GM06990 (cell line): ENCODE results near the gene ACTR2.
"Not testable (repeated sequence)": the region's sequence is repeated elsewhere in the genome, so short reads cannot be mapped to it uniquely, and the experiment has no call there.

ENCODE experiments used
- DNase-seq: peaks from one replicate; pipeline ENCODE4 v3.0.0-alpha.2; 2011; ENCODE audit not compliant: insufficient read length; ENCODE audit errors: extremely low read depth
- H3K27me3 ChIP-seq: replicated peaks from 2 replicates; pipeline ENCODE4 v1.6.0; 2011; ENCODE audit warnings: low read length; ENCODE audit not compliant: control insufficient read depth, insufficient read depth
- H3K36me3 ChIP-seq: 2 replicates; pipeline ENCODE4 v1.5.1; 2011; ENCODE audit warnings: low read length; ENCODE audit not compliant: control insufficient read depth, insufficient read depth
- H3K4me3 ChIP-seq: replicated peaks from 2 replicates; pipeline ENCODE4 v1.5.1; 2011; ENCODE audit warnings: low read depth, mild to moderate bottlenecking, control low read depth, low read length
- CTCF ChIP-seq: IDR thresholded peaks from 2 replicates; pipeline ENCODE4 v1.5.1; 2011; ENCODE audit warnings: low read length, control low read depth, mild to moderate bottlenecking, inconsistent platforms; ENCODE audit not compliant: insufficient read depth, poor library complexity, severe bottlenecking

ACTR2 gene

DNA sequence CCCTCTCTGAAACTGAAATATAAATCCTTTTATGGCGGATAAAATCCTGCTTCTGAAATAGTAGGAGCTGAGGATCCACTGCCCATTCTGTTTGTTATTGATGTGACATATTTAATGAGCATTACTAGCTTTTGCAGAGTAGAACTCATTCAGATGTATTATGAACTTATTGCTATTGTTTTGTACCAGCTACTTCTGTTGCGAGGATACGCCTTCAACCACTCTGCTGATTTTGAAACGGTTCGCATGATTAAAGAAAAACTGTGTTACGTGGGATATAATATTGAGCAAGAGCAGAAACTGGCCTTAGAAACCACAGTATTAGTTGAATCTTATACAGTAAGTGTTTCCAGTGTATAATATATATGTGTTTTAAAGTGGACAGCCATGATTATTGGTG, 27.7 kb downstream of the ACTR2 start:
- peaks cover 3% of the 10 kb centered on the region for H3K36me3 ChIP-seq
- H3K4me3 ChIP-seq = no peak overlapping the region
- no peaks in the 10 kb centered on the region for H3K27me3 ChIP-seq
- no peak for TF ChIP-seq CTCF
- no peak for DNase-seq

GRCh38 chr2:65256054-65256453, 28.4 kb downstream of the ACTR2 start:
- H3K36me3 ChIP-seq = peaks cover 3% of the 10 kb centered on the region
- H3K27me3 ChIP-seq = no peaks in the 10 kb centered on the region
- TF ChIP-seq CTCF = peak; percentile 24
- DNase-seq = no peak
- H3K4me3 ChIP-seq = no peak overlapping the region

DNA sequence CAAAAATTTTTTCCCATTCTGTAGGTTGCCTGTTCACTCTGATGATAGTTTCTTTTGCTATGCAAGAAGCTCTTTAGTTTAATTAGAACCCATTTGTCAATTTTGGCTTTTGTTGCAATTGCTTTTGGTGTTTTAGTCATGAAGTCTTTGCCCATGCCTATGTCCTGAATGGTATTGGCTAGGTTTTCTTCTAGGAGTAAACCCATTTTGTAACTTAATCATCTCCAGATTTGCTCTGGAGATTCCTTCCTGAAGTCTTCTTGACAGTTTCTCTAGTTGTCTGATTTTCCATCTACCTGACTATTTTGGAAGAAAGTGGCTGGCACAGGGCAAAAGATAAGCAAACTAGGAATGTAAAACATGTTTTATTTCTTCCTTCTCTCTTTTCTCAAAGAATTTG, 30.2 kb downstream of the ACTR2 start:
- H3K4me3 ChIP-seq, H3K36me3 ChIP-seq, DNase-seq, H3K27me3 ChIP-seq: not testable (repeated sequence)

DNA sequence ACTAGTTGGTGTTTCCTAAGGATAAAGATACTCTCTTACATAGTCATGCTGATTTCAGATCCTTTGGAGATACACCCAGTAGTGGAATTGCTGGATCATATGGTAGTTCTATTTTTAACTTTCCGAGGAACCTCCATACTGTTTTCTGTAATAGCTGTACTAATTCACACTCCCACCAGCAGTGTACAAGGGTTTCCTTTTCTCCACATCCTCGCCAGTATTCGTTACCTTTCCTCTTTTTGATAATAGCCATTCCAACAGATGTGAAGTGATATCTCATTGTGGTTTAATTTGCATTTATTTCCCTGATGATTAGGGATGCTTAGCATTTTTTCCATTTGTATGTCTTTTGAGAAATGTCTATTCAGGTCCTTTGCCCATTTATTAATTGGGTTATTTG, 34.0 kb downstream of the ACTR2 start:
- no peaks in the 10 kb centered on the region for H3K27me3 ChIP-seq

DNA sequence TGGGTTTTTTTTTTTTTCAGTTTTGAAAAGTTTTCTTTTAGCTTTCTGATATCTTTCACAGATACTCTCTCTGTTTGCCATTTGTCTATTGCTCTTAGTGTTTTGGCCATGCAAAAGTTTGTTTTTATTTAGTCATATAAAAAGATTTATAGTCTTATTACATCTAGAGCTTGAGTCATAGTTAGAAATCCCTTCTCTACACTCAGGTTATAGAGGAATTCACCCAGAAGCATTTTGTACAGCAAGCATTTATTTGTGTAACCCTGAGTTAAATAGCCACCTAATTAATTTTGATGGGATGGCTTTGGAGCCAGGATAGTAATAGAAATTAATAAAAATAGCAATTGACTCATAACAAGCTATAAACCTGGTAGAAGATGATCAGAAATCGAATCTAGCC, 35.6 kb downstream of the ACTR2 start:
- DNase-seq = no peak
- H3K27me3 ChIP-seq = no peaks in the 10 kb centered on the region
- TF ChIP-seq CTCF = no peak
- H3K4me3 ChIP-seq = no peak overlapping the region
- peaks cover 8% of the 10 kb centered on the region for H3K36me3 ChIP-seq

More for the DNA sequence above, 34.0 kb downstream of the ACTR2 start:
- DNase-seq = no peak
- Histone ChIP-seq H3K36me3 (peaks cover 8% of the 10 kb centered on the region), H3K4me3 (no peak overlapping the region)
- TF ChIP-seq CTCF = no peak

DNA sequence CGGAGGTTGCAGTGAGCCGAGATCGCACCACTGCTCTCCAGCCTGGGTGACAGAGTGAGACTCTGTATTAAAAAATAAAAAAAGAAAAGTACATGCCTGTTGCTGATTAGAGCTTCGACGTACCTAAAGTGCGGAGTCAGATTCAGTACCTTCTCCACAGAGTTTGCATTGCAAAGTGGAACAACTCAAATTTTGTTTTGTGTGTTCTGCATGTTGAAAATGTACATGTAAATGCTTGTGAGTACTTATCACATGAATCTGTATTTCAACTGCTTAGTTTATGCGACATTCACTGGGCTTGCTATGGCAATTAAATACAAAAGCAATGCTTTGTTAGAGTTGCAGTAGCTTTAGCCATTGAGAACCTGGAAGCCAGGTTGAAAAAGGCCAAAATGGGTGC, 36.4 kb downstream of the ACTR2 start:
- no peak for TF ChIP-seq CTCF
- no peak for DNase-seq
- no peak overlapping the region for H3K4me3 ChIP-seq
- peaks cover 7% of the 10 kb centered on the region for H3K36me3 ChIP-seq
- H3K27me3 ChIP-seq = no peaks in the 10 kb centered on the region
